Daoy (cell line): ENCODE measurements around the gene BCKDK. TPM values are rescaled to one million over a fixed set of nuclear protein-coding genes. Genes with fewer than 3 reads are reported as not detected.

Experiments
- DNase-seq: peaks from one replicate; pipeline ENCODE4 v3.0.0-alpha.2; 2015; ENCODE audit warnings: low read depth
- total RNA-seq: library from RNA; depleted of rRNA; stranded (reverse); fragments of >200 nt; shearing (Covaris generic); gene quantifications from 2 replicates; pipeline ENCODE4 v1.2.3, GENCODE V29; 2014

Gene BCKDK
- total RNA-seq, 1 experiment from 2014 or later, result 18.1 TPM

DNA sequence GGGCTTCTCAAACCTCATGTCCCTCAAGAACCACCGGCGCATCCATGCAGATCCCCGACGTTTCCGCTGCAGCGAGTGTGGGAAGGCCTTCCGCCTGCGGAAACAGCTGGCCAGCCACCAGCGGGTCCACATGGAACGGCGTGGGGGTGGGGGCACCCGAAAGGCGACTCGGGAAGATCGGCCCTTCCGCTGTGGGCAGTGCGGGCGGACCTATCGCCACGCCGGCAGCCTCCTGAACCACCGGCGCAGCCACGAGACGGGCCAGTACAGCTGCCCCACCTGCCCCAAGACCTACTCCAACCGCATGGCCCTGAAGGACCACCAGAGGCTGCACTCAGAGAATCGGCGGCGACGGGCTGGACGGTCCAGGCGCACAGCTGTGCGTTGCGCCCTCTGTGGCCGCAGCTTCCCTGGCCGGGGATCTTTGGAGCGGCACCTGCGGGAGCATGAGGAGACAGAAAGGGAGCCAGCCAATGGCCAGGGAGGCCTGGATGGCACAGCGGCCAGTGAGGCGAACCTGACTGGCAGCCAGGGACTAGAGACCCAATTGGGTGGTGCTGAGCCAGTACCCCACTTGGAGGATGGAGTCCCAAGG, 28.1 kb upstream of the BCKDK start:
- no peak for DNase-seq

DNA sequence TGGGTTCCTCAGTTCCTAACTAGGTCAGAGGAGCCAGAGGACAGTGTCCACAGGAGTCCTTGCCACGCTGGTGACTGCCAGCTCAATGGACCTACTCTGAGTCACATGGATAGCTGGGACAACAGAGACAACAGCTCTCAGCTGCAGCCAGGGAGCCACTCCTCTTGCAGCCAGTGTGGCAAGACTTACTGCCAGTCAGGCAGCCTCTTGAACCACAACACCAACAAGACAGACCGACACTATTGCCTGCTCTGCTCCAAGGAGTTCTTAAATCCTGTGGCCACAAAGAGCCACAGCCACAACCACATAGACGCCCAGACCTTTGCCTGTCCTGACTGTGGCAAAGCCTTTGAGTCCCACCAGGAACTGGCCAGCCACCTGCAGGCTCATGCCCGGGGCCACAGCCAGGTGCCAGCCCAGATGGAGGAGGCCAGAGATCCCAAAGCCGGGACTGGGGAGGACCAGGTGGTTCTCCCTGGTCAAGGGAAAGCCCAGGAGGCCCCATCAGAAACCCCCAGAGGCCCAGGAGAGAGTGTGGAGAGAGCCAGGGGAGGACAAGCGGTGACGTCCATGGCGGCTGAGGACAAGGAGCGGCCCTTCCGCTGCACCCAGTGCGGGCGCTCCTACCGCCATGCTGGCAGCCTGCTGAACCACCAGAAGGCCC, 27.3 kb upstream of the BCKDK start:
- no peak for DNase-seq

DNA sequence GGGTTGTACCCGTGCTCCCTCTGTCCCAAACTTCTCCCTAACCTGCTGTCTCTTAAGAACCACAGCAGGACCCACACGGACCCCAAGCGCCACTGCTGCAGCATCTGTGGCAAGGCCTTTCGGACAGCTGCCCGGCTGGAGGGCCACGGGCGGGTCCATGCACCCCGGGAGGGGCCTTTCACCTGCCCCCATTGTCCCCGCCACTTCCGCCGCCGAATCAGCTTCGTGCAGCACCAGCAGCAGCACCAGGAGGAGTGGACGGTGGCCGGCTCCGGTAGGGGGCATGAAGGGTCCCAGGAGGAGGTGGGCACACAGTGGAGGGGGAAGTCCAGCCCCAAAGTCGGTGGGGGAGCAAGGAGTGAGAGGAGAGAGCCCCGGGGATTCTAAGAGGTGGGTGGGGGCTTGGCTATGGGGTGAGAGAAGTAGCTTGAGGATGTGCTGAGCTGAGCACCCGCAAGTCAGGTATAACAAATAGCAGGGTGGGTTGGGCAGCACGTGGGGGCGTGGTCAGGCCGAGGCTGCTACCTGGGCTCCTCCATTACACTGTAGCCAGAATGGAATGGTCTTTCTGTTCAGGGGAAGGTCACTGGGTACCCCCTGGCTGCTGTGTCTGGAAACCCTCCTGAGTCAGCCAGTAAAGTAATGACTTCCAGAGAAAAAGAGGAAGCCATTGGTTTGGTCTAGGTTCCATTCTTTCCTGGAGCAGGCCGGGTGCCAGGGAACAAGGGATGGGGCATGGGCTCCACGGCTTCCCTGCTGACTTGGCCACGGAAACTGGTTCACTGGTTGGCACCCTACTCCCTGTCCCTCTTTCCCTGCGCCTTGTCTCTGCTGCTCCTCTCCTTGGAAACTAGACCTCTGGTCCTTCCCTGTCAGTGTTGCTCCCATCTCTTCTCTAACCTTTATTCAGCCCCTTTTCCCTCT, 26.5 kb upstream of the BCKDK start:
- DNase-seq, result no peak

DNA sequence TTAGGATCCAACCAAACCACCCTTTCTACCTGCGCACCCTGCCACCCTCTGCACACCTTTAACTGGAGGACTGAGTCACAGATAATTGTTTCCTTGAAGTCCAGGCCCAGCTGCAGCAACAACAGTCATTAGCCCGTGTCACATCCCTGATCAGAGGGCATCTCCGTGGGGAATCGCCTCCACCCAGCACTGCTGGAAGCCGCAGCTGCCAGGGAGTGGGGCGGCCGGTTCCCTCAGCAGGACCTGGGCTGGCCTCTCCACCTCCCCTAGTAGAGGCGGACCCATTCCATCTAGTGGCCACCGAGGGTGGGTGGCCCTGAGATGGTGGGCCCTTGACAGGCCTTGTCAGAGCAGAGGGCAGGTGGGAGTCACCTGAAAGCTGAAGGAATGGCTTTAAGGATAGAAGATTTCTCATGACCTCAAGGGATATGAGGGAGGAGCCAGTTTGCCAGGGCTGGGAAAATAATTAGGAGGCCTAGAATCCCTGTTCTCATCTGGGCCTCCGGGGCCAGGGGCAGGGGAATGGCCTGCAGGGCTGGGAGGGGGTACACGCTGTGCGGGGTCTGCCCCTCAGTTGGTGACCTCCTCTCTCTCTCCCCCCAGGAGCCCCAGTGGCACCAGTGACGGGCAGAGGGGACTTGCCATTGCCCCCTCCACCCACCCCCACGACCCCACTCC, 25.7 kb upstream of the BCKDK start:
- no peak for DNase-seq

DNA sequence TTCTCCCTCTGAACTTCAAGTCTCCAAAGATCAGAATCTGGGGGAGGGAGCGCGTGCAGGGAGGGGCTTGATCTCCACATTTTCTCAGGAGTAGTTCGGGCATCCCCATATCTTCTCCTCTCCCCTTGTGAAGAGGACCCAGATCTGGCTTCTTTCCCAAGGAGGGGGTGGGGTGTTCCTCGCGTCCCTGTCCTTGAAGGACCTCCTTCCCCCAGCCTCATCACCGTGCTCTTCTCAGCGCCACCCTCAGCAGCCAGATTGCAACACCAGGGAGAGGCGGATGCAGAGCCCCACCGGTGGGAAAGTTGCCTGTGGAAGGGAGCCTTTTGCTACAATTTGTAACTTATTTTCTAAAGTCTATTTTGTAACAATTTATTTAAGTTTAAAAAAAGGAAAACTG, 25.1 kb upstream of the BCKDK start:
- DNase-seq, result no peak

DNA sequence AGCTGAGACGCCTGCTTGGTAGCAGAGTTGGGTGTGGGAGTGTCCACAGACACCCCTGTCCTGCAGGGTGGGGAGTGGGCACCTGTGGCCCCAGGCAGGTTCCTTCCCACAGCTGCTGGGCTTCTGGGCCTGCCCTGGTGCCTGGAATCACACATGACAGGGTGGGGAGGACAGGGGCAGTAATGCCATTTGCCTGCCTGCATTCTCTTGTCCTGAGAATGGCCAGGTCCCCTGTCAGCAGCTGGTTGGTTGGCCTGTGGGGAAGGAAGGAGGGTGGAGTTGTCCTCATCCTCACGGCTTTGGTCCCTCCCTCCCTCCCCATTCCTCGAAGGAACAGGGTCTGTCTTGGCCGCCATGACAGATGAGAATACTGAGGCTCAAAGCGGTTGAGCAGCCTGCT, 24.6 kb upstream of the BCKDK start:
- no peak for DNase-seq

DNA sequence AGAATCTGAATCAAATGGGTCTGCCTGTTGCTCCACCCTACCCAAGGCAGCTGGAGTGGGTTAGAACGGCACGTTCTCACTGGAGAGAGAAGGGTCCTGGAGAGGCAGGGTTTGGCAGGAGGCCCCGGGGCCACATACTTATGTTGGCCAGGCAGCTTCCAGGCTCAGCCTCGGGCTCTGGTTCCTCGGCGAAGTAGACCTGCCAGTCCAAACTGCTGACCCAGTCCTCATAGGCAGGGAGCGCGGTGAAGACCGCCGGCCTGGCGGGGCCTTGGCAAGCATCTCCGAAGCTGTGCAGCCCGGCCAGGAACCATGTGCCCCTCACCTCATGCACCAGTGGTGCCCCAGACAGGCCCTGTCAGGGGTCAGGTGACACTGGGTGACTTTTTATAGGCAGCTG, 24.2 kb upstream of the BCKDK start:
- no peak for DNase-seq

DNA sequence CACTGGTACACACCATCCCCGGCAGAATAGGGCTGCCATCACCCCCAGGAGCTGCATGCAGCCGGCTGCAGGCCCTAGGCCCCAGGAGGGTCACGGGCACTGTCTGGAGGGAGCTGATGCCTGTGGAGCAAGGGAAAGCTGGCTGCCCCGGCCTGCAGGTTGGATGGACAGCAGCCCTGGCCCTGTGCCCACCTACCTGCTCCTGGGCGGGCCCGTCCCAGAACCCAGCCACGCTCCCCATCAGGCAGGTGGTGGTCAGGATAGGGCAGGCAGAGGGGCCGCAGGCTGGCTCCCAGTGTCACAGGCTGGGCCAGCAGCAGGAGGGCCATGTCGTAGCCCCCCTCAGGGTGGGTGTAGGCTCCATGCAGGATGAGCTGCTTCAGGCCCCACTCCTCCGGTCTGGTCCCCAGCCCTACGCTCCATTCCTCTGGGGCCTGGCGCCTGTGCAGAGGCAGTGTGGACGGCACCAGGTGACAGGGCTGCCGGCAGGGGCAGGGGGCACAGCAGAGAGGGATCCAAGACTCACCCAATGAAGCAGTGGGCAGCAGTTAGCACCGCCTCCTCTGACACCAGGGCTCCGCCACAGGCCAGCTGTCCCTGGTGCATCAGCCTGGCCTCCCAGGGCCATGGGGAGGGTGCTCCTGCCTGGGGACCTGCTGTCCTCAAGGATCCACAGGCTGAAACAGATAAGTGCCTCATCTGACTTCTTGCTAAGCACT, 23.4 kb upstream of the BCKDK start:
- no peak for DNase-seq

DNA sequence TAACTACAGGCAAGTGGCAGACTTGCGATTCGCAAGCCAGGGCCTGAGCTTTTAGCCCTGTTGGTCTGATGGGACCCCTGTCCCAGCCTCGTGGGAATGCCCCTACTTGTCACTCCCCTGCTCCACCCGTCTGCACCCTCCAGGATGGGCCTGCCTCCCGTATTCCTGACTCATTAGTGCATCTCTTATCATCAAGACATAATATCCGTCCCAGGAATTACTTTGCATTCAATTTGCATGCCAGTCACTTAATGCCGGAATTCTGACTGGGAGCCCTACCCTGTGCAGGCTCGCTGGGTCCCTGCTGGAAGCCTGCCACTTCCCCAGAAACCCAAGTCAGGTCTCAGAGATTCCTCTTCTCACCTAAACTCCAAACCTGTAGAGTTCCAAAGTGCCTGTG, 22.8 kb upstream of the BCKDK start:
- no peak for DNase-seq

DNA sequence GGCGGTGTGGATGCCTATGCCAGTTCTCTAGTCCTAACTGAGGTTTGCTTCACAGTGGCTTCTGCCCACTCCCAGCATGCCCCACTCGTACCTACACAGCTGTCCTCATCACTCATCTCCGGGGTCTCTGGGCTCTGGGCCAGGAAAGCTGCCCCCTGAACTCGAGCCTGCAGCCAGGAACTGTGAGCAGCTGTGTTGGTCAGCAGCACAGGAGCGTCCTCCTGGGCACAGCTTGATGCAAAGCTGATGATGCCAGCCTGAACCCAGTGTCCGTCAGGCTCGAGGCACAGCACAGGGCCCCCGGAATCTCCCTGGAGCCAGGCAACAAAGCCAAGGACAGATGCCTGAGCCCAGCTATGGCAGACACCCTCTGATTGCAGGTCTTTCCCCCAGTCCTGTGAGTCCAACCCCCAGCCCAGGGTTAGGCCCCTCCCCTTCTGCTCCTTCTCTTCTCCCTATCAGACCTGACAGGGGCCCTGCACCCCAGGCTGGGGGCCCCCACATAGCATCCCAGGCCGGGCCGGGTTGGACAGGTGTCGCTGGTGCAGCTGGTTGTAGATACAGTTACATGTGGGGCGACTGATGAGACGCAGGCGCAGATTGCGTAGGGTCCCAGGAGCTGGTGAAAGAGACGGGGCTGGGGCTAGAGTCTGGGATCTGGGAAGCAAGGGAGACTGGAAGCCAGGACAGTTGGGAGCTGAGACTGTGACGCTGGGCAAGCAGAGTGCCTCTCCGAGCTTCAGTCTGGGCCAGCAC, 22.1 kb upstream of the BCKDK start:
- DNase-seq, result no peak

DNA sequence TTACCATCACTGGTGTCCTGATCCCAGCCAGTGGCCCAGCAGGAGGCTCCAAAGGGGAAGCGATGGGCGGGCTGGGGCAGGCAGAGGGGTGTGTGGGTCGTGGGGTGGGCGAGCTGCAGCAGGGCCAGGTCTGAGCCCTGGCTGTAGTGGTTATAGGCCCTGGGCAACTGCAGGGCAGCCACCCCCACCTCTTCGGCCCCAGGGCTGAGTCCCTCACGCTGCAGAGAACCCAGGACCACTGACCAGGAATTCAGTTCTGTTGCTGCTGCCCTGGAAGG, 21.6 kb upstream of the BCKDK start:
- no peak for DNase-seq

DNA sequence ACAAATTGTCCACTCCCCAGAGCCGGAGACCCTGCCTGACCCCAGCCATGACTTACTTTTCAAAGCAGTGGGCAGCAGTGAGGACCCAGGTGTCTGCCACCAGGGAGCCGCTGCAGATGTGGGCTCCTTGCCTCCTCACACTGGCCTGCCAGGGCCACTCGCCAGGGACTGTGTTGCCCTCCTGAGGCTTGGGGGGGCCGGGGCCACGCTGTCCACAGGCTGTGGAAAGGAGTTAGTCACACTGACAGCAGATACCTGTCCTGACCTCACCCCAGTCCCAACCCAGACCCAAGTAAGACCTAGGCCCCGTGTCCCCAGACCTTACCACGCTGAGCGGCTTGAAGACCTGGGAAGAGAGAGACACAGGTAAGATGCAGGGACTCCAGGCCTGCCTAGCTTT, 20.7 kb upstream of the BCKDK start:
- no peak for DNase-seq

DNA sequence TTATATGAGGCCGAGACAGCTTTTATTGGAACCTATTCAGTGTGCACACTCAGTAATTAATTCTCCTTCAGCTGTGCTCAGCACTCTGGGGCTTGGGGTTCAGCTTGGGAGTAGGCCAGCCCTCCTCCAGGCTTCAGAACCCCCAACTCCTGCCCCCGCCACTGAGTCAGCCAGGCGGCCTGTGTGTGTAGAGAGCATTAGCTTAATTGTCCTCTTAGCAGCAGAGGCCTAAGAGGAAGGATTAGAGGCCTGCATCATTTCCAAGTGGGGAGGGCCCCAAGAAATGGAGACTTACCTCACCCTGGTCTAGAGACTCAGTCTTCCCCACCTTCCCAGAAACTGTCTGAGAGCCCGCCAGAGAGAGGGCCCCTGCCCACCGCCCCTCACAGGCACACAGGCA, 20.2 kb upstream of the BCKDK start:
- DNase-seq, result no peak

DNA sequence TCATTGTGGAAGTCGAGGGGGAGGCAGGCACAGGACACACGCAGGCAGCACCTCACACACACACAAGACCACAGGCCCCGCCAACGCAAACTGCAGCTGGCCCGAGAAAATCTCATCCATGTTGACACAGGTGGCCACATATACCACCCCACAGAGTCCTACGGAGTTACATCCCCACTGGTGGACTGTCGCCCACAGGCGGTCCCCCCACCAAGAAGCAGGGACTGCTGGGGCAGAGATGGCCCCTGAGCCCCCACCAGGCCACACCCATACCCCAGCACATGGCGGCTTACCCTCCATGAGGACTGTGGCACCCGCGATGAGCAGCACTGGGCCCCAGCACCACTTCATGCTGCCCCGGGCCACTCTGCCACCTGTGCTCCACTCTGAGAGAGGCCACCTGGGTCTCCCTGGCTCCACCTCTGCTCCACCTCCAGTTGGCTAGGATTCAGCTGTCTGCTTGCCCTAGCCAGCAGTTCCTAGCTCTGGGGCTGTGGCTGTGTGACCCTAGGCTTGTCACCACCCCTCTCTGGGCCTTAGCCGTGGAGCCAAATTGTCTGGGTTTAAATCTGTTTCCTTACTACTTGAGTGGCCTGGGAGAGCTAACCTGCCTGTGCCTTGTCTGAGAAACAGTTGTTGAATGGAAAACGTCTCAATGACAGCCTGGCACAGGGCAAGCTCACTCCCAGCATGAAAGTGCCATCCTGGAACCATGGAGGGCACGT, 19.6 kb upstream of the BCKDK start, which contains the start of gene PRSS53:
Gene PRSS53 (minus strand): TSS at position 485 of the 725 bp plus-strand sequence. CDS start 134 bp downstream, at position 351.
- DNase-seq, result no peak

DNA sequence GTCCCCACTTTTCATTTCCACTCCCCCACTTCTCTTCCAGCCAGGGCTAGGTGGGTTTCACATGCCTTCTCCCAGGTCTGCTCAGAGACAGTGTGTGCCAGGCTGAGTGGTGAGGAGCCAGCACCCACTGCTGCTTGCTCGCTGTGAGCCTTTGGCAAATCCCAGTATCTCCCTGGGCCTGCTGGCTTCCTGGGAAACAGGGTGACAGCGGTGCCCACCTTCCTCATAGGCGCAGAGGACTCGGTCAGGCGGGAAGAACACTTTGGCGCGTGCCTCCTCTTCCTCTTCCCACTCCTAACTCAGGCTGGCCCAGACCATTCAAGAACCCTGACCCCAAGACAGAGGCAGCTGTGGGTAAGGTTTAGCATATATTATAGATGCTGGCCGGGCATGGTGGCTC, 19.0 kb upstream of the BCKDK start:
- no peak for DNase-seq

DNA sequence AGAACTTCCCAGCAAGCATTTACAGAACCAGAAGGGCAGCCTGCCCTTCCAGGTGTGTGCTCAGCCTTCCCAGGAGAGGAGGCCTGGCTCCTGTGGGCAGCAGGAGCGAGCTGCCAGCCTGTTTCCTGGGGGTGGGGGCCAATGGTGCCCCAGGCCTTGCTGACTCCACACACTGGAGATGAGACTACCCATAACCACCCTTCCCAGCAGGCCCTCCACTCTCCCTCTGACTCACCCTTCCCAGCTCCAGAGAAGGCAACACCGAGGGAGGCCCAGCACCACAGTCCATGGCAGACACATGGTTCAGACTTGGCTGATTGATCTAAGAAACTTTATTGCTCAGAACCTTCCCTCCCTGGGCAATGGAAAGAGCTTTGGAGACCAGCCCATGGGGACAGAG, 17.6 kb upstream of the BCKDK start:
- DNase-seq, result peak; percentile 67

DNA sequence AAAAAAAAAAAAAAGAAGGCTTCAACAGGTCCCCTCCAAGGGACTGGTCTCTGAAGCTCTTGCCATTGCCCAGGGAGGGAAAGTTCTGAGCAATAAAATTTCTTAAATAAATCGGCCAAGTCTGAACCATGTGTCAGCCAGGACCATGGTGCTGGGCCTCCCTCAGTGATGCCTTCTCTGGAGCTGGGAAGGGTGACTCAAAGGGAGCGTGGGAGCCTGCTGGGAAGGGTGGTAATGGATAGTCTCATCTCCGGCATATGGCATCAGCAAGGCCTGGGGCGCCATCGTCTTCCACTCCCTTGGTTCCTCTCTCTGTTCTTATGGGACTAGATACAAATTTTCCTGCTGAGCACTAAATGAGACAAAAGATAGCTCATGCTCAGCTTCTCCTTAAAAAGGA, 15.9 kb upstream of the BCKDK start:
- DNase-seq, result peak; percentile 59

DNA sequence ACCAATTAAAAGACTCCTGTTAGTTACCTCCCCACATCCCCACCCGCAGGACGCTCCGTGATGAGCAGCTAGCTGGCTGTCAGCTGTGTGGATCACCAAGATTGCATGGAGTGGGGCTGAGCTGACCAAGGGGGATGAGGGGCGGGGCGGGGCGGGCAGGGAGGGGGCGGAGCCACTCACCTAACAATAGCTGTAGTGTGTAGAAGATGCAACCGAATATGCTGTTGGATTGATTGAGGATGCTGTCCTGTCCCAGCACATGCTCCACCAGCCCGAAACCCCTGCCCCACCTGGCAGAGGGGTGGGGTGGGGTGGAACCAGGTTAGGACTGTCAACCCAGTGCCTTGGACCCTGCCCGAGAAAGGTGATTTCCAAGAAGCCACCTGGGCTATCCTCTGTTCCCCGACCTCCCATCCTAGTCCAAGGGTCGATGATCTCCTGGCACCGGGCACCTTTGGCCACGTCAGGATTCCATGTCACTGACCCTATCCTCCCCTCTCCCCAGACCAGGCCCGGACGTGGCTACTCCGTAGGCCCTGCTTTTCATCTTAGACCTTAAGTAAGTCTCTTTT, 15.0 kb upstream of the BCKDK start:
- peak; percentile 57 for DNase-seq

DNA sequence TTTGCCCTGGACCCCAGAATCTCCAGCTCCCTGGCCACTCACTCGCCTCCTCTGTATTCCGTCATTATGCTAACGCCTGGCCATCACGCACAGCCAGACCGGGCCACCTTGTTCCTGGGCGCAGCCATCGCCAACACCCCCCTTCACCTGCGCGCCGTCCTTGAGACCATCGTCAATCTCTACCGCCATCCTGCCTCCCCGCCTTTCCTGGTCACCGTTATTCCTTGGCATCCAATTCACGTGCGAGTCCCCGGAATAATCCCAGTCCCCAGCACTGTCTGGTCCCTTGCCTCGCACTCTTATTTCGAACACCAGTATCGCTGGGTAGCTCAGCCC, 14.1 kb upstream of the BCKDK start:
- peak; percentile 24 for DNase-seq
